Stimulated activated naive CD4-positive, alpha-beta T cell (primary cell): ENCODE measurements around the gene MAPK1IP1L.
A peak's percentile ranks its signal among the peaks of the same experiment; 100 is the strongest.
"Not testable (repeated sequence)": the region's sequence is repeated elsewhere in the genome, so short reads cannot be mapped to it uniquely, and the experiment has no call there.

ENCODE experiments used
- DNase-seq, 6 experiments: peaks; one replicate each; lab custom pipeline; 2025; lab: John Stamatoyannopoulos, UW

Gene MAPK1IP1L

GRCh38 chr14:55051423-55052268 is at the start of gene MAPK1IP1L:
TSS of gene MAPK1IP1L (plus strand) at chr14:55051647. CDS start at chr14:55061684, 10,037 bp downstream.
- peak; percentile 82 to 93 (median 88) for DNase-seq

GRCh38 chr14:55005071-55005470 is 46.4 kb upstream of the MAPK1IP1L start:
- no peak for DNase-seq

GRCh38 chr14:55015006-55015405 is 36.4 kb upstream of the MAPK1IP1L start:
- DNase-seq: no peak

GRCh38 chr14:55019968-55020554 is 31.4 kb upstream of the MAPK1IP1L start:
- DNase-seq: no peak

- not testable (repeated sequence) for DNase-seq
These were observed 27.1 kb upstream of the MAPK1IP1L start for GRCh38 chr14:55024365-55024764.

GRCh38 chr14:55025948-55026347 is 25.5 kb upstream of the MAPK1IP1L start:
- no peak for DNase-seq

- no peak for DNase-seq
These were observed 25.0 kb upstream of the MAPK1IP1L start for GRCh38 chr14:55026441-55026792.

- peak; percentile 91 to 95 (median 94) for DNase-seq
These were observed 24.5 kb upstream of the MAPK1IP1L start, which contains the start of the genes SOCS4 and WDHD1 for GRCh38 chr14:55026793-55027561. TSS of gene SOCS4 (plus strand) at chr14:55027236. CDS start at chr14:55043042, 15,806 bp downstream. TSS of gene WDHD1 (minus strand) at chr14:55027099. CDS start at chr14:55026787, 312 bp downstream.

GRCh38 chr14:55028066-55028465 is 23.4 kb upstream of the MAPK1IP1L start:
- DNase-seq: no peak

GRCh38 chr14:55028476-55028875 is 23.0 kb upstream of the MAPK1IP1L start:
- DNase-seq: no peak

GRCh38 chr14:55031190-55031589 is 20.3 kb upstream of the MAPK1IP1L start:
- DNase-seq: no peak

GRCh38 chr14:55037995-55038394 is 13.5 kb upstream of the MAPK1IP1L start:
- DNase-seq: not testable (repeated sequence)

GRCh38 chr14:55038708-55039107 is 12.7 kb upstream of the MAPK1IP1L start:
- DNase-seq: no peak

GRCh38 chr14:55043528-55043927 is 7.9 kb upstream of the MAPK1IP1L start:
- DNase-seq: no peak

GRCh38 chr14:55045087-55045486 is 6.4 kb upstream of the MAPK1IP1L start:
- no peak for DNase-seq

GRCh38 chr14:55047301-55048053 is 4.0 kb upstream of the MAPK1IP1L start:
- DNase-seq: no peak

GRCh38 chr14:55048900-55049436 is 2.5 kb upstream of the MAPK1IP1L start:
- DNase-seq: no peak

- no peak for DNase-seq
These were observed 353 bp upstream of the MAPK1IP1L start for GRCh38 chr14:55051165-55051422.

GRCh38 chr14:55052269-55052930 is 953 bp downstream of the MAPK1IP1L start:
- DNase-seq: no peak

GRCh38 chr14:55053018-55053417 is 1.6 kb downstream of the MAPK1IP1L start:
- no peak for DNase-seq

GRCh38 chr14:55053500-55053899 is 2.1 kb downstream of the MAPK1IP1L start:
- no peak for DNase-seq
